Neuron (in vitro differentiated cells): ENCODE results near the gene TTC39A.

Experiments used
- H2AFZ ChIP-seq: one replicate; pipeline ENCODE4 v1.6.1; 2013; ENCODE audit warnings: low read depth, mild to moderate bottlenecking, inconsistent platforms, low read length, moderate library complexity
- H3K27me3 ChIP-seq: one replicate; pipeline ENCODE4 v1.6.1; 2013; ENCODE audit warnings: low read length; ENCODE audit not compliant: insufficient read depth
- H3K36me3 ChIP-seq: one replicate; pipeline ENCODE4 v1.6.1; 2013; ENCODE audit warnings: low read length; ENCODE audit not compliant: insufficient read depth
- H3K4me1 ChIP-seq: one replicate; pipeline ENCODE4 v1.6.1; 2013; ENCODE audit warnings: low read length; ENCODE audit not compliant: insufficient read depth
- H3K4me3 ChIP-seq: 2 replicates; pipeline ENCODE4 v1.5.1; 2013; ENCODE audit warnings: mild to moderate bottlenecking, low read length, moderate library complexity
- H3K9me3 ChIP-seq: one replicate; pipeline ENCODE4 v1.6.1; 2013; ENCODE audit warnings: low read length

Gene TTC39A

GRCh38 chr1:51317798-51318197, 12.6 kb downstream of the TTC39A start:
- no peaks in the 10 kb centered on the region for H3K9me3 ChIP-seq
- no peaks in the 10 kb centered on the region for H3K36me3 ChIP-seq
- no peak overlapping the region for H3K4me3 ChIP-seq
- H3K27me3 ChIP-seq: peaks cover 3% of the 10 kb centered on the region
- no peak overlapping the region for H2AFZ ChIP-seq
- no peaks in the 10 kb centered on the region for H3K4me1 ChIP-seq

- peaks cover 3% of the 10 kb centered on the region for H3K27me3 ChIP-seq
- H2AFZ ChIP-seq: no peak overlapping the region
- no peaks in the 10 kb centered on the region for H3K4me1 ChIP-seq
Observed at GRCh38 chr1:51316846-51317120, 13.6 kb downstream of the TTC39A start.

GRCh38 chr1:51316113-51316845, 14.1 kb downstream of the TTC39A start:
- peaks cover 3% of the 10 kb centered on the region for H3K27me3 ChIP-seq
- H2AFZ ChIP-seq: no peak overlapping the region
- no peaks in the 10 kb centered on the region for H3K9me3 ChIP-seq
- no peaks in the 10 kb centered on the region for H3K4me1 ChIP-seq
- no peak overlapping the region for H3K4me3 ChIP-seq
- H3K36me3 ChIP-seq: no peaks in the 10 kb centered on the region

More at GRCh38 chr1:51316846-51317120, 13.6 kb downstream of the TTC39A start:
- no peak overlapping the region for H3K4me3 ChIP-seq
- H3K36me3 ChIP-seq: no peaks in the 10 kb centered on the region
- H3K9me3 ChIP-seq: no peaks in the 10 kb centered on the region

- H3K4me1 ChIP-seq: no peaks in the 10 kb centered on the region
Observed at GRCh38 chr1:51314974-51315373, 15.4 kb downstream of the TTC39A start.

GRCh38 chr1:51313961-51314777, 16.2 kb downstream of the TTC39A start:
- Histone ChIP-seq H3K4me1 (no peaks in the 10 kb centered on the region), H3K4me3 (no peak overlapping the region), H2AFZ (no peak overlapping the region), H3K9me3 (no peaks in the 10 kb centered on the region), H3K36me3 (no peaks in the 10 kb centered on the region), H3K27me3 (peaks cover 7% of the 10 kb centered on the region)

More at GRCh38 chr1:51314974-51315373, 15.4 kb downstream of the TTC39A start:
- Histone ChIP-seq H3K36me3 (no peaks in the 10 kb centered on the region), H3K9me3 (no peaks in the 10 kb centered on the region), H3K4me3 (no peak overlapping the region), H2AFZ (no peak overlapping the region), H3K27me3 (peaks cover 6% of the 10 kb centered on the region)

- Histone ChIP-seq H3K36me3 (no peaks in the 10 kb centered on the region), H3K9me3 (no peaks in the 10 kb centered on the region), H3K27me3 (peaks cover 7% of the 10 kb centered on the region), H3K4me1 (no peaks in the 10 kb centered on the region), H3K4me3 (no peak overlapping the region), H2AFZ (no peak overlapping the region)
Observed at GRCh38 chr1:51313268-51313852, 17.0 kb downstream of the TTC39A start.

- no peaks in the 10 kb centered on the region for H3K9me3 ChIP-seq
- H3K27me3 ChIP-seq: peaks cover 7% of the 10 kb centered on the region
- no peaks in the 10 kb centered on the region for H3K4me1 ChIP-seq
- no peak overlapping the region for H2AFZ ChIP-seq
- H3K36me3 ChIP-seq: no peaks in the 10 kb centered on the region
- H3K4me3 ChIP-seq: no peak overlapping the region
Observed at GRCh38 chr1:51312718-51313117, 17.6 kb downstream of the TTC39A start.

- no peaks in the 10 kb centered on the region for H3K4me1 ChIP-seq
- no peaks in the 10 kb centered on the region for H3K9me3 ChIP-seq
- no peak overlapping the region for H2AFZ ChIP-seq
- peaks cover 7% of the 10 kb centered on the region for H3K27me3 ChIP-seq
- H3K4me3 ChIP-seq: no peak overlapping the region
- H3K36me3 ChIP-seq: no peaks in the 10 kb centered on the region
Observed at GRCh38 chr1:51311826-51312225, 18.5 kb downstream of the TTC39A start.

- Histone ChIP-seq H2AFZ (no peak overlapping the region), H3K36me3 (no peaks in the 10 kb centered on the region), H3K27me3 (peaks cover 7% of the 10 kb centered on the region), H3K9me3 (no peaks in the 10 kb centered on the region), H3K4me1 (no peaks in the 10 kb centered on the region), H3K4me3 (no peak overlapping the region)
Observed at GRCh38 chr1:51310871-51311613, 19.3 kb downstream of the TTC39A start.

GRCh38 chr1:51309291-51309690, 21.1 kb downstream of the TTC39A start:
- H3K9me3 ChIP-seq: no peaks in the 10 kb centered on the region
- no peaks in the 10 kb centered on the region for H3K36me3 ChIP-seq
- no peaks in the 10 kb centered on the region for H3K4me1 ChIP-seq
- H3K4me3 ChIP-seq: no peak overlapping the region
- H3K27me3 ChIP-seq: peaks cover 12% of the 10 kb centered on the region
- H2AFZ ChIP-seq: no peak overlapping the region

- no peak overlapping the region for H3K4me3 ChIP-seq
- no peak overlapping the region for H2AFZ ChIP-seq
- peaks cover 12% of the 10 kb centered on the region for H3K27me3 ChIP-seq
- H3K36me3 ChIP-seq: no peaks in the 10 kb centered on the region
- H3K4me1 ChIP-seq: no peaks in the 10 kb centered on the region
- no peaks in the 10 kb centered on the region for H3K9me3 ChIP-seq
Observed at GRCh38 chr1:51308636-51309035, 21.7 kb downstream of the TTC39A start.

- Histone ChIP-seq H3K27me3 (peaks cover 12% of the 10 kb centered on the region), H3K9me3 (no peaks in the 10 kb centered on the region), H2AFZ (no peak overlapping the region), H3K4me1 (no peaks in the 10 kb centered on the region), H3K36me3 (no peaks in the 10 kb centered on the region), H3K4me3 (no peak overlapping the region)
Observed at GRCh38 chr1:51306950-51307349, 23.4 kb downstream of the TTC39A start.

- H3K9me3 ChIP-seq: no peaks in the 10 kb centered on the region
- H3K4me3 ChIP-seq: no peak overlapping the region
- H3K36me3 ChIP-seq: no peaks in the 10 kb centered on the region
- peaks cover 9% of the 10 kb centered on the region for H3K27me3 ChIP-seq
- H2AFZ ChIP-seq: no peak overlapping the region
- no peaks in the 10 kb centered on the region for H3K4me1 ChIP-seq
Observed at GRCh38 chr1:51305371-51305823, 25.0 kb downstream of the TTC39A start.
